Nephron progenitor cell (in vitro differentiated cells): ENCODE results near the gene CHSY1.
A peak's percentile ranks its signal among the peaks of the same experiment; 100 is the strongest.

Source experiments
- DNase-seq: peaks from one replicate; pipeline ENCODE4 v3.0.0; 2021
- H3K27ac Mint-ChIP-seq: 2 replicates; pipeline ENCODE4 v1.8.0; 2021; ENCODE audit warnings: mild to moderate bottlenecking, moderate library complexity, mixed read lengths
- H3K27me3 Mint-ChIP-seq: 2 replicates; pipeline ENCODE4 v1.8.0; 2021; ENCODE audit warnings: mild to moderate bottlenecking, low read depth, mixed read lengths; ENCODE audit not compliant: poor library complexity
- H3K36me3 Mint-ChIP-seq: 2 replicates; pipeline ENCODE4 v1.8.0; 2021; ENCODE audit warnings: low read depth, mixed read lengths
- H3K4me1 Mint-ChIP-seq: 2 replicates; pipeline ENCODE4 v1.8.0; 2021; ENCODE audit warnings: mixed read lengths
- H3K4me3 Mint-ChIP-seq: 2 replicates; pipeline ENCODE4 v1.8.0; 2021; ENCODE audit warnings: mild to moderate bottlenecking, moderate library complexity, mixed read lengths
- H3K9me3 Mint-ChIP-seq: 2 replicates; pipeline ENCODE4 v1.8.0; 2021; ENCODE audit warnings: mild to moderate bottlenecking, moderate library complexity, mixed read lengths
- CTCF ChIP-seq: fragments of 200-600 bp; sonication (generic); IDR thresholded peaks from 2 replicates; pipeline ENCODE4 v1.5.0; 2021; ENCODE audit warnings: antibody characterized with exemption

The CHSY1 gene

GRCh38 chr15:101277038-101277822 lies 25.4 kb upstream of the CHSY1 start, which contains the start of gene SELENOS:
TSS of gene SELENOS (minus strand) at chr15:101277485. CDS start at chr15:101277417, 68 bp downstream.
- peak; percentile 97 for DNase-seq
- no peaks in the 10 kb centered on the region for H3K27me3 Mint-ChIP-seq
- H3K27ac Mint-ChIP-seq: peak within 1 kb of the TSS; percentile 98

GRCh38 chr15:101276501-101277037 lies 24.7 kb upstream of the CHSY1 start:
- Mint-ChIP-seq H3K27me3 (no peaks in the 10 kb centered on the region), H3K9me3 (no peaks in the 10 kb centered on the region), H3K4me1 (peaks cover 23% of the 10 kb centered on the region), H3K4me3 (peak overlapping the region; percentile 98), H3K36me3 (peaks cover 50% of the 10 kb centered on the region), H3K27ac (peak overlapping the region; percentile 98)
- peak; percentile 44 for TF ChIP-seq CTCF
- DNase-seq: no peak

More at GRCh38 chr15:101277038-101277822, 25.4 kb upstream of the CHSY1 start, which contains the start of gene SELENOS:
- no peaks in the 10 kb centered on the region for H3K9me3 Mint-ChIP-seq
- no peak for TF ChIP-seq CTCF
- peak within 1 kb of the TSS; percentile 98 for H3K4me3 Mint-ChIP-seq
- peaks cover 50% of the 10 kb centered on the region for H3K36me3 Mint-ChIP-seq
- H3K4me1 Mint-ChIP-seq: peaks cover 23% of the 10 kb centered on the region

- peak overlapping the region; percentile 9 for H3K27ac Mint-ChIP-seq
- no peaks in the 10 kb centered on the region for H3K27me3 Mint-ChIP-seq
- H3K36me3 Mint-ChIP-seq: peaks cover 54% of the 10 kb centered on the region
- no peak for DNase-seq
- no peak for TF ChIP-seq CTCF
- no peak overlapping the region for H3K4me3 Mint-ChIP-seq
- peaks cover 23% of the 10 kb centered on the region for H3K4me1 Mint-ChIP-seq
- H3K9me3 Mint-ChIP-seq: no peaks in the 10 kb centered on the region
Measured at GRCh38 chr15:101275018-101275417, 23.2 kb upstream of the CHSY1 start.

GRCh38 chr15:101273534-101273933 lies 21.7 kb upstream of the CHSY1 start:
- Mint-ChIP-seq H3K4me3 (no peak overlapping the region), H3K36me3 (peaks cover 60% of the 10 kb centered on the region)
- no peak for TF ChIP-seq CTCF

GRCh38 chr15:101272584-101272983 lies 20.7 kb upstream of the CHSY1 start:
- DNase-seq: no peak
- no peaks in the 10 kb centered on the region for H3K27me3 Mint-ChIP-seq
- H3K4me1 Mint-ChIP-seq: peaks cover 17% of the 10 kb centered on the region
- H3K9me3 Mint-ChIP-seq: no peaks in the 10 kb centered on the region
- H3K36me3 Mint-ChIP-seq: peaks cover 60% of the 10 kb centered on the region
- H3K4me3 Mint-ChIP-seq: no peak overlapping the region
- no peak for TF ChIP-seq CTCF
- H3K27ac Mint-ChIP-seq: no peak overlapping the region

More at GRCh38 chr15:101273534-101273933, 21.7 kb upstream of the CHSY1 start:
- DNase-seq: no peak
- H3K4me1 Mint-ChIP-seq: peaks cover 23% of the 10 kb centered on the region
- no peak overlapping the region for H3K27ac Mint-ChIP-seq
- H3K27me3 Mint-ChIP-seq: no peaks in the 10 kb centered on the region
- H3K9me3 Mint-ChIP-seq: no peaks in the 10 kb centered on the region
